HepG2 (cell line): Measurements from ENCODE around the gene DDX39B.

ENCODE experiments used
- POLR2A ChIP-seq, 2 experiments: IDR thresholded peaks; 2 replicates each; pipeline ENCODE4 v1.6.1; 2011; ENCODE audit warnings: low read depth in 2 of 2, low read length in 2 of 2, mild to moderate bottlenecking in 1 of 2, moderate library complexity in 1 of 2; ENCODE audit not compliant: insufficient read depth in 1 of 2
- ZNF12 ChIP-seq: sonication (generic); formaldehyde crosslinking; IDR thresholded peaks from 2 replicates; pipeline ENCODE4 v1.5.0; 2020; ENCODE audit warnings: missing genetic modification reagents
- ZNF414 ChIP-seq: sonication (generic); formaldehyde crosslinking; IDR thresholded peaks from 2 replicates; pipeline ENCODE4 v1.5.0; 2020; ENCODE audit warnings: missing genetic modification reagents

- TF ChIP-seq ZNF414 (CRISPR knock-in tag) (no peak), ZNF12 (CRISPR knock-in tag) (no peak), POLR2A (IDR thresholded peaks at IDR 0.05; ENCODE audit: insufficient read depth in 1 of 2, low read depth in 2 of 2, low read length in 2 of 2) (no peak)
These were observed 31.7 kb upstream of the DDX39B start for GRCh38 chr6:31573239-31574105.
